ENCODE data around the gene RTTN. TPM values are rescaled to one million over a fixed set of nuclear protein-coding genes. Genes with fewer than 3 reads are reported as not detected.
A peak's percentile ranks its signal among the peaks of the same experiment; 100 is the strongest.

RTTN gene
- total and polyA plus RNA-seq, 2 donors: 8.1 to 15.7 TPM

DNA sequence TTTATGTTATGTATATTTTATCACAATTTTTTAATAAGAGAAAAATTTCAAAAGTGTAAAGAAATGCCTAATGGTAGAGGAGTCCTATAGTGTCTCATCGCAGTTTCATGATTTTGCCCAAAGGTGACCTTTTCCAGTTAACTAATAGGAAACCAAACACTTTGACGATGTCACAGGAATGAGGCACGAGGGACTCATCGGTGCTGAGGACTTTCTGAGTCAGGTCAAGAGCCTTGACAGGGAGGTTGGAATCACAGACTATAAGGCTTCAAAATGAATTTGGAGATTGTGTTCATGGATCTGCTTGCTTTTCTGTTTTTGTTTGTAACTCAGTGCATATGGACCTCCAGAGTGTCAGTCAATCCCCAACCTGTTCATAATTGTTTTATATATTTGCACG is 15.1 kb upstream of the RTTN start:
- no peak overlapping the region for H3K27ac ChIP-seq (ENCODE audit: low read depth in 1 of 2, low read length in 1 of 2)
- no peak for DNase-seq (ENCODE audit: low read depth in 6 of 9, low spot score in 9 of 9)
- H3K27me3 ChIP-seq (ENCODE audit: control insufficient read depth in 2 of 2, insufficient read depth in 1 of 2, low read length in 1 of 2): peaks cover 0 to 10% of the 10 kb centered on the region in 2 donors
- H3K4me1 ChIP-seq (ENCODE audit: control insufficient read depth in 2 of 2, insufficient read depth in 2 of 2, low read length in 2 of 2): no peaks in the 10 kb centered on the region
- H3K9me3 ChIP-seq (ENCODE audit: control insufficient read depth in 2 of 2, insufficient read depth in 1 of 2, low read length in 1 of 2): no peaks in the 10 kb centered on the region
- WGBS: 97% methylated on average over 5 of the region's 5 CpGs
- H3K36me3 ChIP-seq (ENCODE audit: control insufficient read depth in 2 of 2, insufficient read depth in 2 of 2, low read length in 1 of 2): no peaks in the 10 kb centered on the region
- no peak overlapping the region for H3K4me3 ChIP-seq (ENCODE audit: low read length in 2 of 2)

DNA sequence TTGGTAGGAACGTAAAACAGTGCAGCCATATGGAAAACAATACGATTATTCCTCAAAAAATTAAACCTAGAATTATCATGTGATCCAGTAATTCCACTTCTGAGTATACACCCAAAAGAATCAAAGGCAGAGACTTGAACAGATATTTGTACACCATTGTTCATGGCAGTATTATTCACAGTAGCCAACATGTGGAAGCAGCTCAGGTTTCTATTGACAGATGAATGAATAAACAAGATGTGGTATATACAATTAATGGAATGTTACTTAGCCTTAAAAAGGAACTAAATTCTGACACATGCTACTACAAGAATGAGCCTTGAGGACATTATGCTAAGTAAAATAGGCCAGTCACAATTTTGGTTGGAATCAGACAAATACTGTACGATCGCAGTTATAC is 14.2 kb upstream of the RTTN start:
- no peaks in the 10 kb centered on the region for H3K9me3 ChIP-seq (ENCODE audit: control insufficient read depth in 2 of 2, insufficient read depth in 1 of 2, low read length in 1 of 2)
- H3K36me3 ChIP-seq (ENCODE audit: control insufficient read depth in 2 of 2, insufficient read depth in 2 of 2, low read length in 1 of 2): no peaks in the 10 kb centered on the region
- no peak for DNase-seq (ENCODE audit: low read depth in 6 of 9, low spot score in 9 of 9)
- H3K4me1 ChIP-seq (ENCODE audit: control insufficient read depth in 2 of 2, insufficient read depth in 2 of 2, low read length in 2 of 2): no peaks in the 10 kb centered on the region
- WGBS: over 99% methylated on average over 4 of the region's 4 CpGs
- peaks cover 0 to 10% of the 10 kb centered on the region in 2 donors for H3K27me3 ChIP-seq (ENCODE audit: control insufficient read depth in 2 of 2, insufficient read depth in 1 of 2, low read length in 1 of 2)
- no peak overlapping the region for H3K27ac ChIP-seq (ENCODE audit: low read depth in 1 of 2, low read length in 1 of 2)
- no peak overlapping the region for H3K4me3 ChIP-seq (ENCODE audit: low read length in 2 of 2)

DNA sequence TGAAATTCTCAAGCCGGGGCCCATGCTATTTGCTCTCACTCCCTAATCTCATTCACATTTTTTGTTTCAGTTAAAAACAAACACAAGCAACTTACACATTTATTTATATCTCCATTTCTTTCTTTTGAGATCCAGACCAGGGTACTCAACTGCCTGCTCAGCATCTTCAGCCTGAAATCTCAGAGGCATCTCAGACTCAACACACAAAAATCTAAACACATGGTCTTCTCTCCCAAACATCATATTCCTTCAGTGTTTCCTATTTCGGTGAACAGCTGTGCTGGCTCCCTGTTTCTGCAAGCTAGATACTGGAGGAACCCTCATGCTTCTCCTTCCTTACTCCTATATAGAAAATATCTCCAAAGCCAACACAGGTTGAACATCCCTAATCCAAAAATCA is 11.3 kb upstream of the RTTN start:
- Histone ChIP-seq H3K9me3 (ENCODE audit: control insufficient read depth in 2 of 2, insufficient read depth in 1 of 2, low read length in 1 of 2) (no peaks in the 10 kb centered on the region), H3K27me3 (ENCODE audit: control insufficient read depth in 2 of 2, insufficient read depth in 1 of 2, low read length in 1 of 2) (peaks cover 0 to 7% of the 10 kb centered on the region in 2 donors), H3K36me3 (ENCODE audit: control insufficient read depth in 2 of 2, insufficient read depth in 2 of 2, low read length in 1 of 2) (no peaks in the 10 kb centered on the region), H3K4me3 (ENCODE audit: low read length in 2 of 2) (no peak overlapping the region), H3K4me1 (ENCODE audit: control insufficient read depth in 2 of 2, insufficient read depth in 2 of 2, low read length in 2 of 2) (no peaks in the 10 kb centered on the region), H3K27ac (ENCODE audit: low read depth in 1 of 2, low read length in 1 of 2) (no peak overlapping the region)
- DNase-seq (ENCODE audit: low read depth in 6 of 9, low spot score in 9 of 9): no peak
- 95% methylated on average over 2 of the region's 2 CpGs for WGBS

DNA sequence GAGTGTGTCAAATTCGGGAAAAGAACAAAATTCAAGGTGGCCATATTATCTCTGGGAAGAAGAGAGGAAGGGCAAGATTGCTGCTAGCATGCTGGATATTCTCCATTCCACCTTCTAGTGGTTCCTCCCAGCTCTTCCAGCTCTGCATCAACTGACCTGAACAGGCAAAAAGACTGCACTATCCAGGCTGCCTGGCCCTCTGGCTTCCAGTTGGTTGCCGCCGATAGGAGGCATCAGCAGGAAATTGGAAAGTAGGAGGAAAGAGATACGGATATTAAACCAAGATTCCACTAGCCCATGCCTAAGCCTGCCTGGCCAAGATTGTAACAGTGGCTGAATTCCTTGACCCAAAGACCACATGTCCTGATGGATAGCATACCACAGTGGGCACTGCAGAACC is 1.7 kb upstream of the RTTN start:
- Histone ChIP-seq H3K27me3 (ENCODE audit: control insufficient read depth in 2 of 2, insufficient read depth in 1 of 2, low read length in 1 of 2) (no peaks in the 10 kb centered on the region), H3K9me3 (ENCODE audit: control insufficient read depth in 2 of 2, insufficient read depth in 1 of 2, low read length in 1 of 2) (no peaks in the 10 kb centered on the region), H3K27ac (ENCODE audit: low read depth in 1 of 2, low read length in 1 of 2) (no peak overlapping the region), H3K36me3 (ENCODE audit: control insufficient read depth in 2 of 2, insufficient read depth in 2 of 2, low read length in 1 of 2) (peaks cover 0 to 2% of the 10 kb centered on the region in 2 donors), H3K4me3 (ENCODE audit: low read length in 2 of 2) (no peak overlapping the region), H3K4me1 (ENCODE audit: control insufficient read depth in 2 of 2, insufficient read depth in 2 of 2, low read length in 2 of 2) (peaks cover 4 to 5% of the 10 kb centered on the region in 2 donors)
- no peak for DNase-seq (ENCODE audit: low read depth in 6 of 9, low spot score in 9 of 9)
- WGBS: 99% methylated on average over 4 of the region's 4 CpGs

DNA sequence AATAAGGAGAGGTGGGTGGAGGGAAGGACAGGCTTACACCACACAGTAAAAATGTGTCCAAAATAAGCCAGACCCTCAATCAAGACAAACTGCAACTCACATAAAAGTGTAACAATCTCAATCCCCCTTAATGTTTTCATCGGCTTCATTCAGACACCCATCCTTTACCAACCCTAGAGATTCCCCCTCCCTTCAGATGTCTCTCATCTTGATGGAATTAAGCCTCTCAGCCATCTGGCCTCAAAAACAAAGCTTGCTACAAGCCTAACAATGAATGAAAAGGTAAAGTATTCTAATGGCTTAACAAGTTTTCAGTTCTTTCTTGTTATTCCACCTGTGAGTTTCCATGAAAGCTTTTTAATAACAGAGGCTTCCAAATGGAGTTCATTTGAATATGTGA is 5.2 kb downstream of the RTTN start:
- no peak overlapping the region for H3K27ac ChIP-seq (ENCODE audit: low read depth in 1 of 2, low read length in 1 of 2)
- no peaks in the 10 kb centered on the region for H3K4me1 ChIP-seq (ENCODE audit: control insufficient read depth in 2 of 2, insufficient read depth in 2 of 2, low read length in 2 of 2)
- no peaks in the 10 kb centered on the region for H3K27me3 ChIP-seq (ENCODE audit: control insufficient read depth in 2 of 2, insufficient read depth in 1 of 2, low read length in 1 of 2)
- H3K9me3 ChIP-seq (ENCODE audit: control insufficient read depth in 2 of 2, insufficient read depth in 1 of 2, low read length in 1 of 2): no peaks in the 10 kb centered on the region
- DNase-seq (ENCODE audit: low read depth in 6 of 9, low spot score in 9 of 9): no peak
- H3K36me3 ChIP-seq (ENCODE audit: control insufficient read depth in 2 of 2, insufficient read depth in 2 of 2, low read length in 1 of 2): peaks cover 4 to 45% of the 10 kb centered on the region in 2 donors
- WGBS: 47% methylated on average over 1 of the region's 1 CpG
- H3K4me3 ChIP-seq (ENCODE audit: low read length in 2 of 2): no peak overlapping the region

DNA sequence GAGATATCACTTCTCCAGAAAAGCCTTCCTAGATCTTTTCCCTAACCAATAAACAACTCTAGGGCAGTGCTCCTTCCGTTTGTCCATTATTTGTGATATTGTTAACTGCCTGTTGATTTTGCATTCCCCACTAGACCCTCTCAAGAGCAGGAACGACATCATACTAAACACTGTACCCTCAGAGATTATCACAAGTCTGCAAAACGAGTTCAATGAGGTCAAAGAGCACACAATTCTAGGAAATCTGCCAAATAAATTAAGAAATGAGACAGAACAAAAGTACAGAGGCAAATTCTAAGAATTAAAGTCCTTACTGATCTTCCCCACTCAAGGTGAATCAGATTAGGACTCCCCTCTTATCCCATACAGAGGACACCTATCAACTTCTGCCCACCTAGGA is 7.6 kb downstream of the RTTN start:
- no peaks in the 10 kb centered on the region for H3K27me3 ChIP-seq (ENCODE audit: control insufficient read depth in 2 of 2, insufficient read depth in 1 of 2, low read length in 1 of 2)

DNA sequence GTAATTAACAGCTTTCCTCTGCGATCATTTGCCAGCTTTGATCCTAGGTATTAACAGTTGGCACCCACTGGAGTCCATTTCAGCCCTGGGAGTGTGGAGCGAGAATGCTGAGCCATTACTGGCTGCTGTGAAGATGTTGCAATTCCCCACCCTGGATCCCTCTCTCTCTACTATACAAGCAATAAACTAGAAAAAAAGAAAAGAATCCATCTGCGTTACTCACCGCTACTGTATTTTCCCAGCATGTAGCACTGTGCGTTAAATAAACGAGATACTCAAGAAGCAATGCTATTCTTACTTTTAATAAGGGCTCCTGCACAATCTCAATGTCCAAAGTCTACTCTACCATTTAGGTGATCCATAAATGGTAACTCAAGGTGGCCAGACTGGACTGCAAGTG is 8.5 kb downstream of the RTTN start:
- no peak overlapping the region for H3K27ac ChIP-seq (ENCODE audit: low read depth in 1 of 2, low read length in 1 of 2)
- no peak overlapping the region for H3K4me3 ChIP-seq (ENCODE audit: low read length in 2 of 2)
- DNase-seq (ENCODE audit: low read depth in 6 of 9, low spot score in 9 of 9): no peak
- H3K36me3 ChIP-seq (ENCODE audit: control insufficient read depth in 2 of 2, insufficient read depth in 2 of 2, low read length in 1 of 2): peaks cover 10 to 55% of the 10 kb centered on the region in 2 donors
- H3K9me3 ChIP-seq (ENCODE audit: control insufficient read depth in 2 of 2, insufficient read depth in 1 of 2, low read length in 1 of 2): no peaks in the 10 kb centered on the region
- no peaks in the 10 kb centered on the region for H3K4me1 ChIP-seq (ENCODE audit: control insufficient read depth in 2 of 2, insufficient read depth in 2 of 2, low read length in 2 of 2)
- WGBS: 98% methylated on average over 6 of the region's 6 CpGs
- H3K27me3 ChIP-seq (ENCODE audit: control insufficient read depth in 2 of 2, insufficient read depth in 1 of 2, low read length in 1 of 2): no peaks in the 10 kb centered on the region

More for the DNA sequence above, 7.6 kb downstream of the RTTN start:
- 92% methylated on average over 3 of the region's 3 CpGs for WGBS
- peaks cover 10 to 51% of the 10 kb centered on the region in 2 donors for H3K36me3 ChIP-seq (ENCODE audit: control insufficient read depth in 2 of 2, insufficient read depth in 2 of 2, low read length in 1 of 2)
- H3K4me3 ChIP-seq (ENCODE audit: low read length in 2 of 2): no peak overlapping the region
- H3K4me1 ChIP-seq (ENCODE audit: control insufficient read depth in 2 of 2, insufficient read depth in 2 of 2, low read length in 2 of 2): no peaks in the 10 kb centered on the region
- H3K27ac ChIP-seq (ENCODE audit: low read depth in 1 of 2, low read length in 1 of 2): no peak overlapping the region
- no peak for DNase-seq (ENCODE audit: low read depth in 6 of 9, low spot score in 9 of 9)
- H3K9me3 ChIP-seq (ENCODE audit: control insufficient read depth in 2 of 2, insufficient read depth in 1 of 2, low read length in 1 of 2): no peaks in the 10 kb centered on the region

DNA sequence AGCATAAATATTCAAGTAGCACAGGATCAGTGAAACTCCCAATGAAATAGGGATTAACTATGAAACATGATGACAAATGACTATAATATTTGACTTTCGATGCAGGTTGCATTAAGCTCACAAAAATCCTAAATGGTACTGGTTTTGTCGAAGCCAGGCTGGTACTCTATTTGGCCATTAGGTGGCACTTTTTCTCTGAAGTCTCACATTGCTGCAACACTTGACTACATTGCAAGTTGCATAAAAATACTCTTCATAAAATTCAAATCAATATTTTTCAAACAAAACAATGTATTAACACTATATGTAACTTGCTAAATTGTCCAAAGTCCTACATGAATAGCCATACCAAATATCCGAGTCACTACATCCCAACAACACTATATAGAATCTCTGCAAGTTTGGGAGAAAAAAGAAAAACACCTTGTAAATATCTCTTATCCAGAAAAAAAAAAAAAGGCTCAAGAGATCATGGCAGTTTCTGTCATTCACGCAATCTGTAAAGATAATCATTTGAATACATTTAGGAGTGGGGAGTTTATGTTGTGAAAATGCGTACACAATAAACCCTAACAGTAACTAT is 9.5 kb downstream of the RTTN start:
- no peaks in the 10 kb centered on the region for H3K4me1 ChIP-seq (ENCODE audit: control insufficient read depth in 2 of 2, insufficient read depth in 2 of 2, low read length in 2 of 2)
- no peak overlapping the region for H3K27ac ChIP-seq (ENCODE audit: low read depth in 1 of 2, low read length in 1 of 2)
- 83% methylated on average over 5 of the region's 5 CpGs for WGBS
- no peaks in the 10 kb centered on the region for H3K27me3 ChIP-seq (ENCODE audit: control insufficient read depth in 2 of 2, insufficient read depth in 1 of 2, low read length in 1 of 2)
- peaks cover 10 to 64% of the 10 kb centered on the region in 2 donors for H3K36me3 ChIP-seq (ENCODE audit: control insufficient read depth in 2 of 2, insufficient read depth in 2 of 2, low read length in 1 of 2)
- peak in 2 of 9 donors; percentile 26 to 39 for DNase-seq (ENCODE audit: low read depth in 6 of 9, low spot score in 9 of 9)
- no peaks in the 10 kb centered on the region for H3K9me3 ChIP-seq (ENCODE audit: control insufficient read depth in 2 of 2, insufficient read depth in 1 of 2, low read length in 1 of 2)
- no peak overlapping the region for H3K4me3 ChIP-seq (ENCODE audit: low read length in 2 of 2)

DNA sequence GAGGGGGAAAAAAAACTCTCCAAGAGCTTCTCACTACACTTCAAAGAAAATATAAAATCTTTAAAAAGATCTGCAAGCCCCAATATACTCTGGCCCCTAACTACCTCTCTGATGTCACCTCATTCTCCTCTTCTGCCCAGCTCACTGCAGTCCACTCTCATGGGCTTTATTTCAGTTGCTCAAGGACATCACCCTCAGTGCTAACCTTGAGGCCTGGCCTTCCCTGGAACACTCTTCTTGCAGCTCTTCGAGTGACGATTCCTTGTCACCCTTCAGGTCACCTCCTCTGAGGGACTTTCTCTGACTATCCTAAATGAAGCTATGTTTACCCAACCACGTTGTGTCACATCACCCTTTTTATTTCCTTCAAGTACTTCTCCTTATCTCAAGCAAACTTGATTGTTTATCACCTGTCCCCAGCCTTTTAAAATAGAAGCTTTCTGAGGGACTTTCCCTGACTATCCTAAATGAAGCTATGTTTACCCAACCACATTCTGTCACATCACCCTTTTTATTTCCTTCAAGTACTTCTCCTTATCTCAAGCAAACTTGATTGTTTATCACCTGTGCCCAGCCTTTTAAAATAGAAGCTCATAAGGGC is 10.4 kb downstream of the RTTN start:
- DNase-seq (ENCODE audit: low read depth in 6 of 9, low spot score in 9 of 9): no peak
- H3K4me3 ChIP-seq (ENCODE audit: low read length in 2 of 2): no peak overlapping the region
- no peaks in the 10 kb centered on the region for H3K9me3 ChIP-seq (ENCODE audit: control insufficient read depth in 2 of 2, insufficient read depth in 1 of 2, low read length in 1 of 2)
- peaks cover 12 to 65% of the 10 kb centered on the region in 2 donors for H3K36me3 ChIP-seq (ENCODE audit: control insufficient read depth in 2 of 2, insufficient read depth in 2 of 2, low read length in 1 of 2)
- no peak overlapping the region for H3K27ac ChIP-seq (ENCODE audit: low read depth in 1 of 2, low read length in 1 of 2)
- 90% methylated on average over 3 of the region's 3 CpGs for WGBS
- no peaks in the 10 kb centered on the region for H3K27me3 ChIP-seq (ENCODE audit: control insufficient read depth in 2 of 2, insufficient read depth in 1 of 2, low read length in 1 of 2)
- no peaks in the 10 kb centered on the region for H3K4me1 ChIP-seq (ENCODE audit: control insufficient read depth in 2 of 2, insufficient read depth in 2 of 2, low read length in 2 of 2)
